IMR-90 (cell line): ENCODE results near the gene TRMO. TPM values are rescaled to one million over a fixed set of nuclear protein-coding genes. Genes with fewer than 3 reads are reported as not detected.
A peak's percentile ranks its signal among the peaks of the same experiment; 100 is the strongest.
"Not testable (repeated sequence)": the region's sequence is repeated elsewhere in the genome, so short reads cannot be mapped to it uniquely, and the experiment has no call there.

Experiments used
- ATAC-seq: fragments of 200-7000 bp; cut with Tn5 transposase; 2 replicates; pipeline ENCODE4 v1.9.1; 2020; ENCODE audit warnings: low read depth, mild to moderate bottlenecking, moderate library complexity
- BruUV-seq: library from RNA; stranded (reverse); fragments of 400-500 nt; replicated peaks from 2 replicates; lab custom pipeline; 2021; lab: Mats Ljungman, UMichigan
- CTCF ChIA-PET: fragments of 300-600 bp; formaldehyde crosslinking; extraction: SDS; loops from one replicate; lab custom pipeline; 2021; ENCODE audit warnings: antibody characterized with exemption; lab: Yijun Ruan, JAX
- POLR2A ChIA-PET: fragments of 300-600 bp; sonication (Branson Sonifier 250); formaldehyde crosslinking; loops from one replicate; lab custom pipeline; 2022; ENCODE audit warnings: antibody characterized with exemption; ENCODE audit not compliant: unreplicated experiment; lab: Charles Lee
- DNase-seq: peaks from one replicate; pipeline ENCODE4 v3.0.0; 2013
- H2AFZ ChIP-seq: replicated peaks from 2 replicates; pipeline ENCODE3; 2013; ENCODE audit warnings: low read length, mild to moderate bottlenecking; ENCODE audit not compliant: poor library complexity
- H2AK5ac ChIP-seq: 2 replicates; pipeline ENCODE4 v1.6.1; 2013; ENCODE audit warnings: low read depth, low read length, inconsistent platforms
- H2AK9ac ChIP-seq: replicated peaks from 2 replicates; pipeline ENCODE3; 2013; ENCODE audit warnings: mild to moderate bottlenecking, low read depth, low read length, moderate library complexity; ENCODE audit not compliant: poor library complexity
- H2BK120ac ChIP-seq: 2 replicates; pipeline ENCODE4 v1.6.1; 2013; ENCODE audit warnings: low read depth, low read length, inconsistent platforms
- H2BK15ac ChIP-seq: 3 replicates; pipeline ENCODE4 v1.6.1; 2013; ENCODE audit warnings: low read depth, low read length, inconsistent platforms
- H2BK20ac ChIP-seq: 2 replicates; pipeline ENCODE4 v1.6.1; 2013; ENCODE audit warnings: low read depth, mild to moderate bottlenecking, inconsistent platforms, low read length, moderate library complexity
- H2BK5ac ChIP-seq: 2 replicates; pipeline ENCODE4 v1.6.1; 2013; ENCODE audit warnings: mild to moderate bottlenecking, low read depth, low read length, inconsistent platforms; ENCODE audit not compliant: poor library complexity, severe bottlenecking
- H3K14ac ChIP-seq: replicated peaks from 2 replicates; pipeline ENCODE4 v1.6.1; 2013; ENCODE audit warnings: low read depth, low read length, inconsistent platforms
- H3K18ac ChIP-seq: 2 replicates; pipeline ENCODE4 v1.6.1; 2013; ENCODE audit warnings: low read depth, low read length, control low read depth
- H3K23ac ChIP-seq: 2 replicates; pipeline ENCODE4 v1.6.1; 2013; ENCODE audit warnings: low read depth, low read length, inconsistent platforms
- H3K27ac ChIP-seq: 2 replicates; pipeline ENCODE4 v1.5.1; 2013; ENCODE audit warnings: mild to moderate bottlenecking, control low read depth, low read length; ENCODE audit not compliant: insufficient read depth
- H3K27me3 ChIP-seq: 2 replicates; pipeline ENCODE4 v1.6.1; 2013; ENCODE audit warnings: low read length; ENCODE audit not compliant: control insufficient read depth, insufficient read depth
- H3K36me3 ChIP-seq: 2 replicates; pipeline ENCODE4 v1.6.1; 2013; ENCODE audit warnings: low read length, mixed read lengths; ENCODE audit not compliant: control insufficient read depth, insufficient read depth
- H3K4ac ChIP-seq: 2 replicates; pipeline ENCODE4 v1.6.1; 2013; ENCODE audit warnings: low read depth, low read length, inconsistent platforms
- H3K4me1 ChIP-seq: 2 replicates; pipeline ENCODE4 v1.6.1; 2013; ENCODE audit warnings: low read length, mixed read lengths; ENCODE audit not compliant: control insufficient read depth, insufficient read depth
- H3K4me2 ChIP-seq: 2 replicates; pipeline ENCODE4 v1.6.1; 2013; ENCODE audit warnings: low read depth, mild to moderate bottlenecking, control low read depth, low read length, moderate library complexity
- H3K4me3 ChIP-seq: 2 replicates; pipeline ENCODE4 v1.5.1; 2013; ENCODE audit warnings: low read depth, mild to moderate bottlenecking, control low read depth, low read length, moderate library complexity; ENCODE audit not compliant: insufficient read depth
- H3K56ac ChIP-seq: 2 replicates; pipeline ENCODE4 v1.6.1; 2013; ENCODE audit warnings: low read length, inconsistent platforms; ENCODE audit not compliant: insufficient read depth; ENCODE audit errors: extremely low read depth
- H3K79me1 ChIP-seq, 2 experiments: 2 replicates each; pipeline ENCODE4 v1.6.1; 2013; ENCODE audit warnings: low read length in 2 of 2, inconsistent platforms in 1 of 2, low read depth in 1 of 2
- H3K9ac ChIP-seq: 2 replicates; pipeline ENCODE4 v1.6.1; 2013; ENCODE audit warnings: low read depth, low read length, control low read depth
- H3K9me1 ChIP-seq: 2 replicates; pipeline ENCODE4 v1.6.1; 2013; ENCODE audit warnings: low read length, inconsistent platforms; ENCODE audit not compliant: insufficient read depth
- H3K9me3 ChIP-seq: 2 replicates; pipeline ENCODE4 v1.6.1; 2013; ENCODE audit warnings: low read length; ENCODE audit not compliant: control insufficient read depth, insufficient read depth
- H4K20me1 ChIP-seq: 2 replicates; pipeline ENCODE4 v1.6.1; 2013; ENCODE audit warnings: low read length, inconsistent platforms; ENCODE audit not compliant: insufficient read depth
- H4K5ac ChIP-seq: 2 replicates; pipeline ENCODE4 v1.6.1; 2013; ENCODE audit warnings: mild to moderate bottlenecking, low read depth, low read length, control low read depth
- H4K8ac ChIP-seq, 2 experiments: 2 replicates each; pipeline ENCODE4 v1.6.1; 2013; ENCODE audit warnings: low read depth in 2 of 2, low read length in 2 of 2, control low read depth in 1 of 2, inconsistent platforms in 1 of 2
- H4K91ac ChIP-seq: 2 replicates; pipeline ENCODE4 v1.6.1; 2013; ENCODE audit warnings: low read depth, low read length, inconsistent platforms; ENCODE audit not compliant: insufficient read depth
- CHD1 ChIP-seq: IDR thresholded peaks from 2 replicates; pipeline ENCODE4 v1.6.1; 2012; ENCODE audit warnings: low read depth, low read length, improper control_type of control experiment
- CTCF ChIP-seq: conservative IDR thresholded peaks from 2 replicates; pipeline ENCODE4 v1.5.1; 2012; ENCODE audit warnings: mild to moderate bottlenecking, low read depth, low read length, improper control_type of control experiment
- RCOR1 ChIP-seq: IDR thresholded peaks from 2 replicates; pipeline ENCODE4 v1.6.1; 2012; ENCODE audit warnings: mild to moderate bottlenecking, low read length, improper control_type of control experiment; ENCODE audit not compliant: insufficient replicate concordance
- SMC3 ChIP-seq: fragments of 150-350 bp; IDR thresholded peaks from 2 replicates; pipeline ENCODE4 v1.6.1; 2016; ENCODE audit warnings: low read depth, mild to moderate bottlenecking, antibody characterized with exemption, low read length, moderate library complexity
- WGBS, 2 experiments: methylation state at CpG; one replicate each; pipeline versions ENCODE4 v1.1.5 to v1.1.7; 2013; ENCODE audit warnings: missing lambda C conversion rate in 2 of 2; ENCODE audit not compliant: insufficient read length in 1 of 2; ENCODE audit errors: extremely low coverage in 2 of 2; 5-methylcytosine and 5-hydroxymethylcytosine counted together
- dilution Hi-C: fragments of 300-500 bp; cut with HindIII; formaldehyde crosslinking; loops from one replicate; pipeline ENCODE4 v1.14.3; 2018; ENCODE audit warnings: low sequenced_read_pairs; ENCODE audit not compliant: unreplicated experiment
- in situ Hi-C: fragments of 300-500 bp; cut with MboI; formaldehyde crosslinking; loops from 3 replicates; pipeline ENCODE4 v1.14.3; 2019; ENCODE audit warnings: low sequenced_read_pairs, inconsistent platforms, mixed read lengths
- intact Hi-C: fragments of 100-400 bp; cut with micrococcal nuclease; formaldehyde crosslinking; loops from 2 replicates; pipeline ENCODE4 v1.10.0; 2022
- polyA plus RNA-seq, 3 experiments: library from polyadenylated mRNA; depleted of rRNA; stranded (reverse); fragments of >200 nt; gene quantifications; 2 replicates each; pipeline ENCODE4 v1.2.3, GENCODE V29; 2012; ENCODE audit warnings: low replicate concordance in 1 of 3
- total RNA-seq: library from RNA; depleted of rRNA; stranded (reverse); fragments of >200 nt; gene quantifications from 2 replicates; pipeline ENCODE4 v1.2.3, GENCODE V29; 2012

TRMO gene
- total and polyA plus RNA-seq, 2 of the 4 experiments (the other 2 are of a cell fraction): 10.2 to 19.9 TPM

- ATAC-seq (no peak), DNase-seq (no peak)
- intact Hi-C loops (no loop called here), dilution Hi-C loops (no loop called here), in situ Hi-C loops (no loop called here)
- Histone ChIP-seq H3K56ac (no peak overlapping the region), H4K20me1 (no peaks in the 10 kb centered on the region), H3K27me3 (peaks cover 26% of the 10 kb centered on the region), H2BK15ac (no peak overlapping the region), H3K4me2 (no peak overlapping the region), H4K91ac (no peak overlapping the region), H3K36me3 (no peaks in the 10 kb centered on the region), H3K9ac (no peak overlapping the region), H2BK5ac (no peak overlapping the region), H3K9me1 (no peaks in the 10 kb centered on the region), H3K18ac (no peak overlapping the region), H3K23ac (no peak overlapping the region), H2BK20ac (no peak overlapping the region), H2AFZ (no peak overlapping the region), H3K27ac (no peak overlapping the region), H2AK5ac (no peak overlapping the region), H2AK9ac (no peak overlapping the region), H3K4me1 (peaks cover 6% of the 10 kb centered on the region), H4K5ac (no peak overlapping the region), H3K14ac (no peak overlapping the region), H3K4me3 (no peak overlapping the region), H4K8ac (no peak overlapping the region), H2BK120ac (no peak overlapping the region), H3K9me3 (peaks cover 5% of the 10 kb centered on the region), H3K4ac (no peak overlapping the region), H3K79me1 (no peaks in the 10 kb centered on the region)
- ChIA-PET CTCF (interaction anchor here (0.6 kb wide), 1 partner anchor 47 kb away, joined by 4 read pairs; no protein-coding TSS in a partner anchor), POLR2A (no interaction called here)
- BruUV-seq: no TSS peak
- TF ChIP-seq RCOR1: no peak
- TF ChIP-seq CTCF: peak; percentile 27; the same call in 1 of the 2 replicates
- no peak for TF ChIP-seq SMC3
- TF ChIP-seq CHD1: no peak
Measured at GRCh38 chr9:97954550-97954989, 32.3 kb upstream of the TRMO start.

- H3K4me3 ChIP-seq, H4K8ac ChIP-seq, H3K14ac ChIP-seq, H3K36me3 ChIP-seq, POLR2A ChIA-PET, dilution Hi-C loops, BruUV-seq, H2AFZ ChIP-seq, H3K79me1 ChIP-seq, H2BK5ac ChIP-seq, H3K9me1 ChIP-seq, H2AK9ac ChIP-seq, H3K23ac ChIP-seq, H3K9me3 ChIP-seq, H2BK20ac ChIP-seq, H4K5ac ChIP-seq, H2AK5ac ChIP-seq, H3K18ac ChIP-seq, H4K91ac ChIP-seq, H3K4me2 ChIP-seq, DNase-seq, ATAC-seq, H2BK15ac ChIP-seq, H2BK120ac ChIP-seq, CTCF ChIA-PET, H3K4ac ChIP-seq, H4K20me1 ChIP-seq, H3K56ac ChIP-seq, H3K27ac ChIP-seq, H3K9ac ChIP-seq, H3K4me1 ChIP-seq, in situ Hi-C loops, intact Hi-C loops: not testable (repeated sequence)
- no CpG with 5 or more reads among the region's 5 CpGs for WGBS, 2 experiments
- H3K27me3 ChIP-seq: peaks cover 23% of the 10 kb centered on the region
Measured at GRCh38 chr9:97950873-97951272, 28.6 kb upstream of the TRMO start.
